Mammary epithelial cell (primary cell): Measurements from ENCODE around the gene HSD17B2.
"Not testable (repeated sequence)": the region's sequence is repeated elsewhere in the genome, so short reads cannot be mapped to it uniquely, and the experiment has no call there.

Experiments
- EZH2 ChIP-seq: IDR thresholded peaks from 2 replicates; pipeline ENCODE4 v1.6.1; 2012; ENCODE audit warnings: low read length, inconsistent platforms, borderline replicate concordance
- TF ChIP-seq, protein P1 (sequence below), 2 donors: IDR thresholded peaks in 1 of 2; conservative IDR thresholded peaks in 1 of 2; 2 replicates each; pipeline ENCODE4 v1.5.1; 2011 to 2012; ENCODE audit warnings: inconsistent platforms in 2 of 2, low read length in 2 of 2, mild to moderate bottlenecking in 2 of 2, control low read depth in 1 of 2, low read depth in 1 of 2; ENCODE audit not compliant: insufficient read depth in 1 of 2; ENCODE audit errors: extremely low read depth in 1 of 2

DNA sequence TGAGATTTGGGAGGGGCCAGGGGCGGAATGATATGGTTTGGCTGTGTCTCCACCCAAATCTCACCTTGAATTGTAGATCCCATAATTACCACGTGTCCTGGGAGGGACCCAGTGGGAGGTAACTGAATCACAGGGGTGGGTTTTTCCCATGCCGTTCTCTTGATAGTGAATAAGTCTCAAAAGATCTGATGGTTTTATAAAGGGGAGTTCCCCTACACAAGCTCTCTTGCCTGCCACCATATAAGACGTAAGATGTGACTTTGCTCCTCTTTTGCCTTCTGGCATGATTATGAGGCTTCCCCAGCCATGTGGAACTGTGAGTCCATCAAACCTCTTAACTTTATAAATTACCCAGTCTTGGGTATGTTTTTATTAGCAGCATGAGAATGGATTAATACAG, 25.3 kb upstream of the HSD17B2 start:
- TF ChIP-seq, protein P1, sequence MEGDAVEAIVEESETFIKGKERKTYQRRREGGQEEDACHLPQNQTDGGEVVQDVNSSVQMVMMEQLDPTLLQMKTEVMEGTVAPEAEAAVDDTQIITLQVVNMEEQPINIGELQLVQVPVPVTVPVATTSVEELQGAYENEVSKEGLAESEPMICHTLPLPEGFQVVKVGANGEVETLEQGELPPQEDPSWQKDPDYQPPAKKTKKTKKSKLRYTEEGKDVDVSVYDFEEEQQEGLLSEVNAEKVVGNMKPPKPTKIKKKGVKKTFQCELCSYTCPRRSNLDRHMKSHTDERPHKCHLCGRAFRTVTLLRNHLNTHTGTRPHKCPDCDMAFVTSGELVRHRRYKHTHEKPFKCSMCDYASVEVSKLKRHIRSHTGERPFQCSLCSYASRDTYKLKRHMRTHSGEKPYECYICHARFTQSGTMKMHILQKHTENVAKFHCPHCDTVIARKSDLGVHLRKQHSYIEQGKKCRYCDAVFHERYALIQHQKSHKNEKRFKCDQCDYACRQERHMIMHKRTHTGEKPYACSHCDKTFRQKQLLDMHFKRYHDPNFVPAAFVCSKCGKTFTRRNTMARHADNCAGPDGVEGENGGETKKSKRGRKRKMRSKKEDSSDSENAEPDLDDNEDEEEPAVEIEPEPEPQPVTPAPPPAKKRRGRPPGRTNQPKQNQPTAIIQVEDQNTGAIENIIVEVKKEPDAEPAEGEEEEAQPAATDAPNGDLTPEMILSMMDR (conservative IDR thresholded peaks at IDR 0.05 in 1 of 2, IDR thresholded peaks at IDR 0.05 in 1 of 2; ENCODE audit: extremely low read depth in 1 of 2, insufficient read depth in 1 of 2, low read depth in 1 of 2, low read length in 2 of 2) = not testable (repeated sequence)
- TF ChIP-seq EZH2 = not testable (repeated sequence)
